HG03432 (cell line): Measurements from ENCODE around the gene SLC35A2.
"Not testable (repeated sequence)": the region's sequence is repeated elsewhere in the genome, so short reads cannot be mapped to it uniquely, and the experiment has no call there.

Source experiments
- ATAC-seq: cut with Tn5 transposase; IDR thresholded peaks from one replicate; pipeline ENCODE4 v1.9.1; 2021; ENCODE audit warnings: mild to moderate bottlenecking, moderate library complexity; ENCODE audit not compliant: unreplicated experiment

The SLC35A2 gene

GRCh38 chrX:48903290-48903689 lies 8.2 kb downstream of the SLC35A2 start:
- no peak for ATAC-seq

- no peak for ATAC-seq
These were observed 8.7 kb downstream of the SLC35A2 start for GRCh38 chrX:48902776-48903175.

GRCh38 chrX:48902135-48902534 lies 9.3 kb downstream of the SLC35A2 start:
- ATAC-seq, result no peak

- ATAC-seq, result no peak
These were observed 10.4 kb downstream of the SLC35A2 start for GRCh38 chrX:48901069-48901468.

GRCh38 chrX:48899078-48899410 lies 12.4 kb downstream of the SLC35A2 start:
- no peak for ATAC-seq

GRCh38 chrX:48897625-48898306 lies 13.7 kb downstream of the SLC35A2 start, which contains the start of the genes PQBP1 and TIMM17B:
PQBP1 (plus strand) TSS chrX:48897930; CDS start chrX:48898510, 580 bp downstream.
TIMM17B (minus strand) TSS chrX:48897768; CDS start chrX:48897749, 19 bp downstream.
- ATAC-seq, result peak; percentile 91

GRCh38 chrX:48897157-48897624 lies 14.3 kb downstream of the SLC35A2 start:
- ATAC-seq, result peak; percentile 4

- no peak for ATAC-seq
These were observed 14.8 kb downstream of the SLC35A2 start for GRCh38 chrX:48896611-48897011.

GRCh38 chrX:48894891-48895290 lies 16.6 kb downstream of the SLC35A2 start:
- no peak for ATAC-seq

- ATAC-seq, result no peak
These were observed 17.7 kb downstream of the SLC35A2 start for GRCh38 chrX:48893556-48894348.

GRCh38 chrX:48892896-48893295 lies 18.6 kb downstream of the SLC35A2 start:
- ATAC-seq, result no peak

GRCh38 chrX:48891402-48892288 lies 19.8 kb downstream of the SLC35A2 start:
- ATAC-seq, result peak; percentile 89

GRCh38 chrX:48890934-48891401 lies 20.5 kb downstream of the SLC35A2 start:
- ATAC-seq, result peak; percentile 55

GRCh38 chrX:48890296-48890925 lies 21.0 kb downstream of the SLC35A2 start:
- ATAC-seq, result no peak

GRCh38 chrX:48886586-48886985 lies 24.9 kb downstream of the SLC35A2 start:
- ATAC-seq, result not testable (repeated sequence)

GRCh38 chrX:48883729-48884128 lies 27.7 kb downstream of the SLC35A2 start:
- ATAC-seq, result no peak

- ATAC-seq, result not testable (repeated sequence)
These were observed 34.5 kb downstream of the SLC35A2 start for GRCh38 chrX:48876944-48877343.

GRCh38 chrX:48872017-48872416 lies 39.4 kb downstream of the SLC35A2 start:
- ATAC-seq, result not testable (repeated sequence)

GRCh38 chrX:48864210-48864609 lies 47.2 kb downstream of the SLC35A2 start:
- no peak for ATAC-seq

GRCh38 chrX:48854898-48855297 lies 56.5 kb downstream of the SLC35A2 start:
- no peak for ATAC-seq
